Measurements from ENCODE around the gene MDFI.
A peak's percentile ranks its signal among the peaks of the same experiment; 100 is the strongest.

MDFI gene

GRCh38 chr6:41691426-41692079 lies 53.3 kb downstream of the MDFI start:
- ChIA-PET POLR2A (no interaction called here), CTCF (interaction anchor here (1.4 to 2.6 kb wide), 6 partner anchors 8 to 323 kb away, joined by 3 to 10 read pairs (median 8); no protein-coding TSS in a partner anchor)
- Histone ChIP-seq H3K9me3 (ENCODE audit: control extremely low read depth in 1 of 5, control insufficient read depth in 4 of 5, insufficient read depth in 2 of 5, low read depth in 1 of 5, low read length in 4 of 5) (no peaks in the 10 kb centered on the region), H3K27ac (ENCODE audit: insufficient read depth in 1 of 2, low read depth in 1 of 2, low read length in 2 of 2, poor library complexity in 1 of 2, severe bottlenecking in 2 of 2) (no peak overlapping the region), H3K27me3 (replicated peaks in 2 of 5; ENCODE audit: control insufficient read depth in 4 of 5, insufficient read depth in 5 of 5, low read length in 4 of 5) (no peaks in the 10 kb centered on the region), H3K4me1 (ENCODE audit: control extremely low read depth in 1 of 4, control insufficient read depth in 4 of 4, insufficient read depth in 4 of 4, low read length in 3 of 4) (peaks cover 0 to 15% (median 2%) of the 10 kb centered on the region in 4 experiments), H3K36me3 (ENCODE audit: control insufficient read depth in 4 of 4, insufficient read depth in 4 of 4, low read length in 3 of 4) (peaks cover 0 to 9% (median 0%) of the 10 kb centered on the region in 4 experiments), H3K4me3 (ENCODE audit: control insufficient read depth in 1 of 7, extremely low read depth in 1 of 7, insufficient read depth in 4 of 7, low read depth in 2 of 7, low read length in 6 of 7) (no peak overlapping the region)
- 97% methylated on average over 7 of the region's 8 CpGs for WGBS (ENCODE audit: insufficient coverage)
- no peak for DNase-seq

GRCh38 chr6:41692080-41692675 lies 53.9 kb downstream of the MDFI start:
- CTCF ChIA-PET = interaction anchor here (1.4 to 2.6 kb wide), 6 partner anchors 8 to 324 kb away, joined by 3 to 10 read pairs (median 8); no protein-coding TSS in a partner anchor
- H3K36me3 ChIP-seq (ENCODE audit: control insufficient read depth in 4 of 4, insufficient read depth in 4 of 4, low read length in 3 of 4) = peaks cover 0 to 9% (median 0%) of the 10 kb centered on the region in 4 experiments
- H3K9me3 ChIP-seq (ENCODE audit: control extremely low read depth in 1 of 5, control insufficient read depth in 4 of 5, insufficient read depth in 2 of 5, low read depth in 1 of 5, low read length in 4 of 5) = no peaks in the 10 kb centered on the region
- POLR2A ChIA-PET = no interaction called here
- no peak overlapping the region for H3K27ac ChIP-seq (ENCODE audit: insufficient read depth in 1 of 2, low read depth in 1 of 2, low read length in 2 of 2, poor library complexity in 1 of 2, severe bottlenecking in 2 of 2)
- DNase-seq = no peak
- peaks cover 0 to 15% (median 2%) of the 10 kb centered on the region in 4 experiments for H3K4me1 ChIP-seq (ENCODE audit: control extremely low read depth in 1 of 4, control insufficient read depth in 4 of 4, insufficient read depth in 4 of 4, low read length in 3 of 4)
- no peaks in the 10 kb centered on the region for H3K27me3 ChIP-seq (replicated peaks in 2 of 5; ENCODE audit: control insufficient read depth in 4 of 5, insufficient read depth in 5 of 5, low read length in 4 of 5)
- no peak overlapping the region for H3K4me3 ChIP-seq (ENCODE audit: control insufficient read depth in 1 of 7, extremely low read depth in 1 of 7, insufficient read depth in 4 of 7, low read depth in 2 of 7, low read length in 6 of 7)

DNA sequence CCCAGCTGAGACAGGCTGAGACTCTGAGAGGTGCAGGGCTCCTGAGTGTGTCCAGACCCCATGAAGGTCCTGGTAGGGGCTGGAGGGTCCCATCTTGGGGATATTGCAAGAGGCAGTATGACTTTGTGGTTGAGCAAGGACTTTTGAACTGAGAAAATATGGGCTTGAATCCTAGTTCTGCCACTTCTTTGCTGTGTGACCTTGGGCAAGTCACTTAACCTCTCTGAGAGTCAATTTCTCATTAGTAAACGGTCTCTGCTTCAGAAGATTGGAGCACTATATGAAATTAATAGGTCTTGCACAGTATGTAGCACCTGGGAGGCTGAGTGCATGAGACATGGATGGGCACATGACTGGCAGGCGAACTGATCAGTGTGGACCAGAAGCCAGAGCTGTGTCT lies 54.5 kb downstream of the MDFI start:
- ChIA-PET POLR2A (no interaction called here), CTCF (interaction anchor here (0.9 to 2.6 kb wide), 8 partner anchors 8 to 324 kb away, joined by 3 to 11 read pairs (median 8); no protein-coding TSS in a partner anchor)
- H3K27ac ChIP-seq (ENCODE audit: insufficient read depth in 1 of 2, low read depth in 1 of 2, low read length in 2 of 2, poor library complexity in 1 of 2, severe bottlenecking in 2 of 2) = no peak overlapping the region
- no peaks in the 10 kb centered on the region for H3K9me3 ChIP-seq (ENCODE audit: control extremely low read depth in 1 of 5, control insufficient read depth in 4 of 5, insufficient read depth in 2 of 5, low read depth in 1 of 5, low read length in 4 of 5)
- H3K4me1 ChIP-seq (ENCODE audit: control extremely low read depth in 1 of 4, control insufficient read depth in 4 of 4, insufficient read depth in 4 of 4, low read length in 3 of 4) = peaks cover 0 to 15% (median 2%) of the 10 kb centered on the region in 4 experiments
- 100% methylated on average over 1 of the region's 2 CpGs for WGBS (ENCODE audit: insufficient coverage)
- H3K27me3 ChIP-seq (replicated peaks in 2 of 5; ENCODE audit: control insufficient read depth in 4 of 5, insufficient read depth in 5 of 5, low read length in 4 of 5) = no peaks in the 10 kb centered on the region
- peaks cover 0 to 5% (median 0%) of the 10 kb centered on the region in 4 experiments for H3K36me3 ChIP-seq (ENCODE audit: control insufficient read depth in 4 of 4, insufficient read depth in 4 of 4, low read length in 3 of 4)
- DNase-seq = no peak
- no peak overlapping the region for H3K4me3 ChIP-seq (ENCODE audit: control insufficient read depth in 1 of 7, extremely low read depth in 1 of 7, insufficient read depth in 4 of 7, low read depth in 2 of 7, low read length in 6 of 7)

- DNase-seq = peak in 2 of 3 donors; percentile 12 to 22
- Histone ChIP-seq H3K27me3 (replicated peaks in 2 of 5; ENCODE audit: control insufficient read depth in 4 of 5, insufficient read depth in 5 of 5, low read length in 4 of 5) (no peaks in the 10 kb centered on the region), H3K27ac (ENCODE audit: insufficient read depth in 1 of 2, low read depth in 1 of 2, low read length in 2 of 2, poor library complexity in 1 of 2, severe bottlenecking in 2 of 2) (no peak overlapping the region), H3K9me3 (ENCODE audit: control extremely low read depth in 1 of 5, control insufficient read depth in 4 of 5, insufficient read depth in 2 of 5, low read depth in 1 of 5, low read length in 4 of 5) (no peaks in the 10 kb centered on the region), H3K36me3 (ENCODE audit: control insufficient read depth in 4 of 4, insufficient read depth in 4 of 4, low read length in 3 of 4) (peaks cover 0 to 3% (median 0%) of the 10 kb centered on the region in 4 experiments), H3K4me1 (ENCODE audit: control extremely low read depth in 1 of 4, control insufficient read depth in 4 of 4, insufficient read depth in 4 of 4, low read length in 3 of 4) (peaks cover 0 to 15% (median 2%) of the 10 kb centered on the region in 4 experiments), H3K4me3 (ENCODE audit: control insufficient read depth in 1 of 7, extremely low read depth in 1 of 7, insufficient read depth in 4 of 7, low read depth in 2 of 7, low read length in 6 of 7) (no peak overlapping the region)
- WGBS (ENCODE audit: insufficient coverage) = 80% methylated on average over 4 of the region's 10 CpGs
- ChIA-PET CTCF (interaction anchor here (0.8 to 2.4 kb wide), 7 partner anchors 9 to 98 kb away, joined by 3 to 11 read pairs (median 3); no protein-coding TSS in a partner anchor), POLR2A (no interaction called here)
These were observed 55.3 kb downstream of the MDFI start for GRCh38 chr6:41693281-41694240.

DNA sequence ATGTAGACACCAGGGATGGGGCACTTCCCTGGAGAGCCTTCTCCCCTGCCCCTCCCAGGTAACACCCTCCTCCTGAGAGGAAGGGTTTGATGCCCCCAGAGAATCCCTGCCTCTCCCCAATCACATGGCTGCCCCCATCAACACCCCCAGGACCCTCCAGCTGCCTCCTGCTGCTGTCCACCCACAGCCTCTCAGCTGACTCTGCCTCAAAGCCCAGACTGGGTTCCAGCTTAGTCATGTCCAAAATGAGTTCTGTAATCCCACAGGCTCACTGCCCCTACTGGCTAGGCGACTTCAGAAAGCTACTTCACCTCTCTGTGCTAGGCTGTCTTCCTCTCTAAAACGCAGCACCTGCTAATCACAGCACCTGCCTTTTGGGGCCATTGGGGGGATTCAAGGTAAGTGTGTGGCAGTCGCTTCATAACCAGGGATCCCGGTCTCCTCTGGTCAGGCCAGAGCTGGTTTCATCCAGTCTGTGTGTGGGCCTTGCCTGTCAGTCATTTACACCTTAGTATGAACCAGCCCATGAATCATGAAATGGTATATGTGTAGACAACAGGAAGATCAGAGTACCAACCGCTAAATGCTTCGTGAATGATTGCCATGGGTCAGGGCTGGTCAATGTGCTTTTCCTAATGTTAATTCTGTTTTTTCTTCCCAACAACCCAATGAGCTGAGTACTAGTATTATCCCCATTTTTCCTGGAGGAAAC lies 56.7 kb downstream of the MDFI start:
- Histone ChIP-seq H3K27ac (ENCODE audit: insufficient read depth in 1 of 2, low read depth in 1 of 2, low read length in 2 of 2, poor library complexity in 1 of 2, severe bottlenecking in 2 of 2) (no peak overlapping the region), H3K27me3 (replicated peaks in 2 of 5; ENCODE audit: control insufficient read depth in 4 of 5, insufficient read depth in 5 of 5, low read length in 4 of 5) (no peaks in the 10 kb centered on the region), H3K9me3 (ENCODE audit: control extremely low read depth in 1 of 5, control insufficient read depth in 4 of 5, insufficient read depth in 2 of 5, low read depth in 1 of 5, low read length in 4 of 5) (no peaks in the 10 kb centered on the region), H3K4me3 (ENCODE audit: control insufficient read depth in 1 of 7, extremely low read depth in 1 of 7, insufficient read depth in 4 of 7, low read depth in 2 of 7, low read length in 6 of 7) (no peak overlapping the region), H3K4me1 (ENCODE audit: control extremely low read depth in 1 of 4, control insufficient read depth in 4 of 4, insufficient read depth in 4 of 4, low read length in 3 of 4) (peaks cover 0 to 6% (median 0%) of the 10 kb centered on the region in 4 experiments), H3K36me3 (ENCODE audit: control insufficient read depth in 4 of 4, insufficient read depth in 4 of 4, low read length in 3 of 4) (peaks cover 0 to 5% (median 0%) of the 10 kb centered on the region in 4 experiments)
- no peak for DNase-seq
- 94% methylated on average over 4 of the region's 6 CpGs for WGBS (ENCODE audit: insufficient coverage)
- CTCF ChIA-PET = interaction anchor here (0.8 to 2.4 kb wide), 7 partner anchors 9 to 100 kb away, joined by 3 to 8 read pairs (median 3); no protein-coding TSS in a partner anchor
- POLR2A ChIA-PET = no interaction called here

- H3K4me3 ChIP-seq (ENCODE audit: control insufficient read depth in 1 of 7, extremely low read depth in 1 of 7, insufficient read depth in 4 of 7, low read depth in 2 of 7, low read length in 6 of 7) = no peak overlapping the region
- H3K27me3 ChIP-seq (replicated peaks in 2 of 5; ENCODE audit: control insufficient read depth in 4 of 5, insufficient read depth in 5 of 5, low read length in 4 of 5) = no peaks in the 10 kb centered on the region
- 85% methylated on average over 5 of the region's 6 CpGs for WGBS (ENCODE audit: insufficient coverage)
- peaks cover 0 to 6% (median 0%) of the 10 kb centered on the region in 4 experiments for H3K4me1 ChIP-seq (ENCODE audit: control extremely low read depth in 1 of 4, control insufficient read depth in 4 of 4, insufficient read depth in 4 of 4, low read length in 3 of 4)
- ChIA-PET POLR2A (no interaction called here), CTCF (interaction anchor here (0.8 to 1.9 kb wide), 4 partner anchors 10 to 93 kb away, joined by 3 to 6 read pairs (median 4); no protein-coding TSS in a partner anchor)
- no peak overlapping the region for H3K27ac ChIP-seq (ENCODE audit: insufficient read depth in 1 of 2, low read depth in 1 of 2, low read length in 2 of 2, poor library complexity in 1 of 2, severe bottlenecking in 2 of 2)
- peaks cover 0 to 2% (median 0%) of the 10 kb centered on the region in 4 experiments for H3K36me3 ChIP-seq (ENCODE audit: control insufficient read depth in 4 of 4, insufficient read depth in 4 of 4, low read length in 3 of 4)
- DNase-seq = no peak
- H3K9me3 ChIP-seq (ENCODE audit: control extremely low read depth in 1 of 5, control insufficient read depth in 4 of 5, insufficient read depth in 2 of 5, low read depth in 1 of 5, low read length in 4 of 5) = no peaks in the 10 kb centered on the region
These were observed 57.6 kb downstream of the MDFI start for GRCh38 chr6:41695825-41696224.

Measured in common myeloid progenitor, CD34-positive (primary cell).